GM12878 (cell line): ENCODE data around the gene ARHGAP26. TPM values are rescaled to one million over a fixed set of nuclear protein-coding genes. Genes with fewer than 3 reads are reported as not detected.

Experiments used
- ATAC-seq: fragments of 200-7000 bp; cut with Tn5 transposase; 3 replicates; pipeline ENCODE4 v1.9.1; 2020; ENCODE audit warnings: mild to moderate bottlenecking, moderate library complexity
- BruUV-seq: library from RNA; stranded (reverse); fragments of 400-500 nt; replicated peaks from 2 replicates; lab custom pipeline; 2021; lab: Mats Ljungman, UMichigan
- CTCF ChIA-PET: fragments of 300-600 bp; sonication (Branson Sonifier 250); formaldehyde crosslinking; extraction: SDS; loops from one replicate; lab custom pipeline; 2021; ENCODE audit warnings: inconsistent platforms; lab: Yijun Ruan, JAX
- POLR2A ChIA-PET: fragments of 350-600 bp; formaldehyde crosslinking; extraction: SDS; loops from one replicate; lab custom pipeline; 2021; ENCODE audit warnings: inconsistent platforms; lab: Charles Lee
- RAD21 ChIA-PET: fragments of 300-600 bp; sonication (Branson Sonifier 250); formaldehyde crosslinking; loops from one replicate; lab custom pipeline; 2023; ENCODE audit warnings: antibody characterized with exemption; ENCODE audit not compliant: unreplicated experiment; lab: Charles Lee
- SMC1A ChIA-PET: fragments of 300-600 bp; sonication (Branson Sonifier 250); formaldehyde crosslinking; loops from one replicate; lab custom pipeline; 2023; ENCODE audit not compliant: unreplicated experiment, uncharacterized antibody; lab: Charles Lee
- DNase-seq: peaks from one replicate; pipeline ENCODE4 v3.0.0-alpha.2; 2011; ENCODE audit warnings: low read depth, low spot score
- FAIRE-seq: peaks from 3 replicates; lab custom pipeline; 2011; peaks lifted over from hg19 to GRCh38; lab: Jason Lieb, UNC
- H2AFZ ChIP-seq: 2 replicates; pipeline ENCODE4 v1.6.0; 2011; ENCODE audit warnings: low read depth, low read length, control low read depth; ENCODE audit not compliant: control insufficient read depth
- H3K27ac ChIP-seq: 2 replicates; pipeline ENCODE4 v1.5.1; 2011; ENCODE audit warnings: control low read depth; ENCODE audit not compliant: control insufficient read depth, insufficient read depth
- H3K27me3 ChIP-seq, 2 experiments: replicated peaks in 1 of 2; 2 replicates each; pipeline versions ENCODE4 v1.6.0 to v1.6.1; 2011; ENCODE audit warnings: low read length in 1 of 2; ENCODE audit not compliant: control insufficient read depth in 2 of 2, insufficient read depth in 2 of 2
- H3K36me3 ChIP-seq, 2 experiments: 2 replicates each; pipeline ENCODE4 v1.5.1; 2011; ENCODE audit warnings: low read length in 1 of 2; ENCODE audit not compliant: control insufficient read depth in 2 of 2, insufficient read depth in 2 of 2
- H3K4me1 ChIP-seq: 2 replicates; pipeline ENCODE4 v1.6.1; 2011; ENCODE audit warnings: mild to moderate bottlenecking, low read length, moderate library complexity, mixed read lengths; ENCODE audit not compliant: control insufficient read depth, insufficient read depth
- H3K4me2 ChIP-seq: 2 replicates; pipeline ENCODE4 v1.6.0; 2011; ENCODE audit warnings: control low read depth; ENCODE audit not compliant: control insufficient read depth, insufficient read depth
- H3K4me3 ChIP-seq: fragments of 200-600 bp; sonication (generic); 2 replicates; pipeline ENCODE4 v1.5.1; 2016
- H3K79me2 ChIP-seq: 2 replicates; pipeline ENCODE4 v1.6.0; 2011; ENCODE audit warnings: low read length; ENCODE audit not compliant: control insufficient read depth, insufficient read depth
- H3K9ac ChIP-seq: 2 replicates; pipeline ENCODE4 v1.8.0; 2011; ENCODE audit warnings: low read length, control low read depth, mixed read lengths; ENCODE audit not compliant: control insufficient read depth, insufficient read depth
- H3K9me3 ChIP-seq: replicated peaks from 3 replicates; pipeline ENCODE4 v1.5.1; 2011; ENCODE audit warnings: mild to moderate bottlenecking, low read length; ENCODE audit not compliant: control insufficient read depth, insufficient read depth
- H4K20me1 ChIP-seq: 2 replicates; pipeline ENCODE4 v1.6.0; 2011; ENCODE audit not compliant: control insufficient read depth, insufficient read depth
- ATF2 ChIP-seq: IDR thresholded peaks from 2 replicates; pipeline ENCODE4 v1.6.1; 2012; ENCODE audit warnings: low read length, inconsistent platforms
- E2F8 ChIP-seq: fragments of 450-650 bp; IDR thresholded peaks from 2 replicates; pipeline ENCODE4 v1.6.1; 2018; ENCODE audit warnings: mild to moderate bottlenecking, low read depth, moderate library complexity; ENCODE audit not compliant: partially characterized antibody
- GATAD2B ChIP-seq: fragments of 450-650 bp; conservative IDR thresholded peaks from 2 replicates; pipeline ENCODE4 v1.6.1; 2017; ENCODE audit warnings: low read depth, mild to moderate bottlenecking, moderate library complexity
- HDAC6 ChIP-seq: fragments of 200-600 bp; sonication (generic); IDR thresholded peaks from one replicate; pipeline ENCODE4 v1.8.0; 2017; ENCODE audit warnings: antibody characterized with exemption; ENCODE audit not compliant: unreplicated experiment
- NKRF ChIP-seq: fragments of 450-650 bp; conservative IDR thresholded peaks from 2 replicates; pipeline ENCODE4 v1.6.1; 2017; ENCODE audit warnings: mild to moderate bottlenecking, moderate library complexity
- POU2F2 ChIP-seq: IDR thresholded peaks from 3 replicates; pipeline ENCODE4 v1.6.1; 2011; ENCODE audit warnings: low read depth, mild to moderate bottlenecking, low read length, borderline replicate concordance
- WRNIP1 ChIP-seq: IDR thresholded peaks from 2 replicates; pipeline ENCODE4 v1.6.1; 2011; ENCODE audit warnings: low read depth, low read length, improper control_type of control experiment, borderline replicate concordance
- YY1 ChIP-seq: IDR thresholded peaks from 2 replicates; pipeline ENCODE4 v1.6.1; 2011; ENCODE audit warnings: low read depth, mild to moderate bottlenecking, low read length
- ZBTB4 ChIP-seq: fragments of 450-650 bp; formaldehyde crosslinking; IDR thresholded peaks from 2 replicates; pipeline ENCODE4 v1.4.0; 2022; ENCODE audit warnings: mild to moderate bottlenecking, moderate library complexity
- WGBS: methylation state at CpG from one replicate; pipeline ENCODE4 v1.1.6; 2016; ENCODE audit warnings: low lambda C conversion rate; ENCODE audit not compliant: insufficient replicate concordance, insufficient coverage; ENCODE audit errors: missing lambda C conversion rate; 5-methylcytosine and 5-hydroxymethylcytosine counted together
- in situ Hi-C: fragments of 300-500 bp; cut with MboI; formaldehyde crosslinking; loops from 9 replicates; pipeline ENCODE4 v1.14.3; 2018; ENCODE audit warnings: mixed read lengths
- intact Hi-C: fragments of 100-400 bp; cut with micrococcal nuclease; formaldehyde crosslinking; loops from one replicate; pipeline ENCODE4 v1.14.2; 2022; ENCODE audit not compliant: unreplicated experiment
- polyA plus RNA-seq, 11 experiments: library from polyadenylated mRNA; depleted of rRNA in 4 of 11; unstranded in 6 of 11; stranded (reverse) in 5 of 11; fragments of >200 nt; fragmentation: Nextera tagmentation in 4 of 11; fragmentation: Illumina TruSeq in 1 of 11; extraction: Ambion mirVana in 4 of 11; extraction: Trizol in 1 of 11; gene quantifications; 1 replicate in 1 of 11; 2 replicates in 10 of 11; pipeline versions ENCODE4 v1.2.1 to v1.2.3, GENCODE V29; 2011 to 2016; ENCODE audit warnings: inconsistent platforms in 2 of 11, missing spikeins in 2 of 11, low read depth in 1 of 11
- total RNA-seq, 4 experiments: library from RNA; depleted of rRNA in 3 of 4; stranded (reverse); fragments of >200 nt in 3 of 4; fragmentation: Illumina TruSeq in 1 of 4; extraction: Trizol in 1 of 4; gene quantifications; 2 replicates each; pipeline versions ENCODE4 v1.2.1 to v1.2.3, GENCODE V29; 2013 to 2021

Gene ARHGAP26
- total and polyA plus RNA-seq, 10 of the 15 experiments (the other 5 are each of a cell fraction or from before 2014, with no cell fraction given), result 9.4 to 41.5 (median 19.3) TPM

GRCh38 chr5:142785206-142785605 is 15.0 kb downstream of the ARHGAP26 start (continued):
- TF ChIP-seq WRNIP1 (no peak), ZBTB4 (CRISPR knock-in tag) (no peak), YY1 (no peak), HDAC6 (no peak)

- Histone ChIP-seq H3K4me2 (no peak overlapping the region), H3K27ac (no peak overlapping the region), H3K27me3 (no peaks in the 10 kb centered on the region), H3K9me3 (no peaks in the 10 kb centered on the region), H2AFZ (no peak overlapping the region), H3K9ac (no peak overlapping the region), H4K20me1 (no peaks in the 10 kb centered on the region), H3K79me2 (no peaks in the 10 kb centered on the region), H3K36me3 (no peaks in the 10 kb centered on the region), H3K4me1 (peaks cover 1% of the 10 kb centered on the region; the same call in 1 of the 2 replicates), H3K4me3 (no peak overlapping the region)
- in situ Hi-C loops (no loop called here), intact Hi-C loops (no loop called here)
- ChIA-PET POLR2A (no interaction called here), CTCF (interaction anchor here (0.6 kb wide), 1 partner anchor 9 kb away, joined by 3 read pairs; no protein-coding TSS in a partner anchor), SMC1A (no interaction called here), RAD21 (no interaction called here)
- no TSS peak for BruUV-seq
- FAIRE-seq (no peak), DNase-seq (no peak), ATAC-seq (no peak)
- 0% methylated on average over 1 of the region's 1 CpG for WGBS
- TF ChIP-seq POU2F2, result no peak
- no peak for TF ChIP-seq E2F8
- TF ChIP-seq GATAD2B, result no peak
- TF ChIP-seq ATF2, result no peak
- no peak for TF ChIP-seq ZBTB4 (CRISPR knock-in tag)
- TF ChIP-seq NKRF, result no peak
Measured at GRCh38 chr5:142789206-142789605, 19.0 kb downstream of the ARHGAP26 start.
